GM23338 (cell line): ENCODE measurements around the gene TOX2. TPM values are rescaled to one million over a fixed set of nuclear protein-coding genes. Genes with fewer than 3 reads are reported as not detected.

Source experiments
- ATAC-seq: fragments of 200-7000 bp; cut with Tn5 transposase; 3 replicates; pipeline ENCODE4 v1.9.1; 2020
- DNase-seq: peaks from one replicate; pipeline ENCODE4 v3.0.0-alpha.2; 2015; ENCODE audit warnings: low spot score
- H2AFZ ChIP-seq: fragments of 200-600 bp; sonication (generic); 2 replicates; pipeline ENCODE4 v1.8.0; 2016; ENCODE audit warnings: antibody characterized with exemption, mild to moderate bottlenecking, moderate library complexity
- H3F3A ChIP-seq: fragments of 200-600 bp; sonication (generic); replicated peaks from 2 replicates; pipeline ENCODE4 v1.8.0; 2017; ENCODE audit warnings: antibody characterized with exemption, mixed run types, low read depth
- H3K27ac ChIP-seq: fragments of 200-600 bp; sonication (generic); 2 replicates; pipeline ENCODE4 v1.6.1; 2016; ENCODE audit warnings: low read depth
- H3K27me3 ChIP-seq: fragments of 200-600 bp; sonication (generic); 2 replicates; pipeline ENCODE4 v1.8.0; 2016; ENCODE audit warnings: mild to moderate bottlenecking, mixed run types, moderate library complexity; ENCODE audit not compliant: insufficient read depth
- H3K36me3 ChIP-seq: fragments of 200-600 bp; sonication (generic); 2 replicates; pipeline ENCODE4 v1.8.0; 2016; ENCODE audit warnings: mild to moderate bottlenecking; ENCODE audit not compliant: insufficient read depth
- H3K4me1 ChIP-seq: fragments of 200-600 bp; sonication (generic); 2 replicates; pipeline ENCODE4 v1.8.0; 2016; ENCODE audit warnings: mild to moderate bottlenecking, moderate library complexity; ENCODE audit not compliant: insufficient read depth
- H3K4me2 ChIP-seq: fragments of 200-600 bp; sonication (generic); 2 replicates; pipeline ENCODE4 v1.7.1; 2017; ENCODE audit warnings: mixed run types
- H3K4me3 ChIP-seq: fragments of 200-600 bp; sonication (generic); 2 replicates; pipeline ENCODE4 v1.6.1; 2016; ENCODE audit warnings: mixed run types
- H3K79me2 ChIP-seq: fragments of 200-600 bp; sonication (generic); replicated peaks from 2 replicates; pipeline ENCODE4 v1.8.0; 2017; ENCODE audit warnings: mild to moderate bottlenecking; ENCODE audit not compliant: insufficient read depth
- H3K9me2 ChIP-seq: fragments of 200-600 bp; sonication (generic); 2 replicates; pipeline ENCODE4 v1.8.0; 2017; ENCODE audit not compliant: insufficient read depth
- H4K20me1 ChIP-seq: fragments of 200-600 bp; sonication (generic); replicated peaks from 2 replicates; pipeline ENCODE4 v1.8.0; 2017; ENCODE audit warnings: mild to moderate bottlenecking; ENCODE audit not compliant: insufficient read depth
- H3K27ac Mint-ChIP-seq: 2 replicates; pipeline ENCODE4 v1.8.0; 2020; ENCODE audit warnings: inconsistent platforms, mild to moderate bottlenecking, moderate library complexity, mixed read lengths
- H3K27me3 Mint-ChIP-seq: 3 replicates; pipeline ENCODE4 v1.8.0; 2022; ENCODE audit warnings: low read depth, mild to moderate bottlenecking, moderate library complexity, mixed read lengths, inconsistent platforms; ENCODE audit not compliant: insufficient read depth, poor library complexity
- H3K36me3 Mint-ChIP-seq: 3 replicates; pipeline ENCODE4 v1.8.0; 2021; ENCODE audit warnings: low read depth, mild to moderate bottlenecking, inconsistent platforms, moderate library complexity, mixed read lengths
- H3K4me1 Mint-ChIP-seq: 3 replicates; pipeline ENCODE4 v1.8.0; 2020; ENCODE audit warnings: mild to moderate bottlenecking, inconsistent platforms, mixed read lengths
- H3K4me3 Mint-ChIP-seq: 3 replicates; pipeline ENCODE4 v1.8.0; 2021; ENCODE audit warnings: moderate library complexity, mild to moderate bottlenecking, inconsistent platforms, mixed read lengths
- H3K9me3 Mint-ChIP-seq: 3 replicates; pipeline ENCODE4 v1.8.0; 2020; ENCODE audit warnings: moderate library complexity, mild to moderate bottlenecking, inconsistent platforms, mixed read lengths
- CREB1 ChIP-seq: fragments of 250-450 bp; sonication (Bioruptor Pico); IDR thresholded peaks from 2 replicates; pipeline ENCODE4 v1.5.0; 2020; ENCODE audit warnings: low read depth, mild to moderate bottlenecking, moderate library complexity
- EZH2 ChIP-seq: fragments of 200-600 bp; sonication (generic); IDR thresholded peaks from one replicate; pipeline ENCODE4 v1.8.0; 2017; ENCODE audit warnings: antibody characterized with exemption, mild to moderate bottlenecking, low read depth; ENCODE audit not compliant: unreplicated experiment
- EZH2phosphoT487 ChIP-seq: fragments of 200-600 bp; sonication (generic); IDR thresholded peaks from one replicate; pipeline ENCODE4 v1.8.1; 2018; ENCODE audit warnings: antibody characterized with exemption; ENCODE audit not compliant: unreplicated experiment
- JUNB ChIP-seq: IDR thresholded peaks from one replicate; pipeline ENCODE4 v1.6.1; 2016; ENCODE audit warnings: antibody characterized with exemption; ENCODE audit not compliant: unreplicated experiment
- STAT1 ChIP-seq: IDR thresholded peaks from one replicate; pipeline ENCODE4 v1.6.1; 2016; ENCODE audit warnings: antibody characterized with exemption; ENCODE audit not compliant: unreplicated experiment
- ZNF114 ChIP-seq: fragments of 250-450 bp; sonication (Bioruptor Pico); IDR thresholded peaks from 2 replicates; pipeline ENCODE4 v1.5.0; 2020; ENCODE audit warnings: mild to moderate bottlenecking, moderate library complexity
- ZNF331 ChIP-seq: fragments of 250-450 bp; sonication (Bioruptor Pico); IDR thresholded peaks from 2 replicates; pipeline ENCODE4 v1.5.0; 2020; ENCODE audit warnings: low read depth, mild to moderate bottlenecking, moderate library complexity
- polyA plus RNA-seq: library from polyadenylated mRNA; unstranded; fragments of >200 nt; fragmentation: Nextera tagmentation; extraction: Ambion mirVana; gene quantifications from 2 replicates; pipeline ENCODE4 v1.2.1, GENCODE V29; 2016
- total RNA-seq: library from RNA; depleted of rRNA; stranded (reverse); fragments of >200 nt; shearing (Covaris generic); gene quantifications from 2 replicates; pipeline ENCODE4 v1.2.3, GENCODE V29; 2014
- TF ChIP-seq, protein P1 (sequence below), 2 experiments: fragments of 200-600 bp in 1 of 2; sonication (generic) in 1 of 2; conservative IDR thresholded peaks; 2 replicates each; pipeline versions ENCODE4 v1.5.1 to v1.6.1; 2016 to 2017; ENCODE audit warnings: antibody characterized with exemption in 2 of 2, low read depth in 2 of 2, mild to moderate bottlenecking in 2 of 2, moderate library complexity in 1 of 2
- TF ChIP-seq, protein P2 (sequence below): IDR thresholded peaks from 2 replicates; pipeline ENCODE4 v1.6.1; 2016; ENCODE audit warnings: antibody characterized with exemption
- TF ChIP-seq, protein P3 (sequence below): IDR thresholded peaks from one replicate; pipeline ENCODE4 v1.6.1; 2018; ENCODE audit warnings: antibody characterized with exemption; ENCODE audit not compliant: unreplicated experiment

Gene TOX2
- total and polyA plus RNA-seq, 2 experiments from 2014 or later, result 1.4 to 1.5 TPM

GRCh38 chr20:43972051-43972450, 57.4 kb downstream of the TOX2 start:
- H3K4me3 ChIP-seq, result no peak overlapping the region
- no peaks in the 10 kb centered on the region for H3F3A ChIP-seq
- Mint-ChIP-seq H3K36me3 (no peaks in the 10 kb centered on the region), H3K4me3 (no peak overlapping the region), H3K27me3 (peaks cover 2% of the 10 kb centered on the region), H3K27ac (no peak overlapping the region), H3K4me1 (peaks cover 9% of the 10 kb centered on the region), H3K9me3 (no peaks in the 10 kb centered on the region)
- no peak for TF ChIP-seq JUNB
- no peaks in the 10 kb centered on the region for H3K36me3 ChIP-seq
- H2AFZ ChIP-seq, result no peak overlapping the region
- DNase-seq, result no peak
- no peak for ATAC-seq
- H3K4me1 ChIP-seq, result peaks cover 10% of the 10 kb centered on the region
- H4K20me1 ChIP-seq, result no peaks in the 10 kb centered on the region
- H3K4me2 ChIP-seq, result no peak overlapping the region
- no peak overlapping the region for H3K27ac ChIP-seq
- no peaks in the 10 kb centered on the region for H3K79me2 ChIP-seq
- H3K27me3 ChIP-seq, result no peaks in the 10 kb centered on the region
- 0 out of 2 replicates have a peak, but pooled peaks cover 5% of the 10 kb centered on the region for H3K9me2 ChIP-seq

GRCh38 chr20:43972692-43973091, 58.0 kb downstream of the TOX2 start:
- Histone ChIP-seq H4K20me1 (no peaks in the 10 kb centered on the region), H3K4me3 (no peak overlapping the region), H3K27me3 (no peaks in the 10 kb centered on the region), H3F3A (no peaks in the 10 kb centered on the region), H3K4me2 (no peak overlapping the region), H3K36me3 (no peaks in the 10 kb centered on the region), H3K79me2 (no peaks in the 10 kb centered on the region), H3K4me1 (peaks cover 10% of the 10 kb centered on the region), H2AFZ (no peak overlapping the region), H3K27ac (no peak overlapping the region), H3K9me2 (0 out of 2 replicates have a peak, but pooled peaks cover 5% of the 10 kb centered on the region)
- Mint-ChIP-seq H3K27ac (no peak overlapping the region), H3K4me1 (peaks cover 9% of the 10 kb centered on the region), H3K4me3 (no peak overlapping the region), H3K36me3 (no peaks in the 10 kb centered on the region), H3K9me3 (no peaks in the 10 kb centered on the region), H3K27me3 (peaks cover 2% of the 10 kb centered on the region)
- no peak for DNase-seq
- ATAC-seq, result no peak
- TF ChIP-seq EZH2, result no peak
- TF ChIP-seq, protein P1, sequence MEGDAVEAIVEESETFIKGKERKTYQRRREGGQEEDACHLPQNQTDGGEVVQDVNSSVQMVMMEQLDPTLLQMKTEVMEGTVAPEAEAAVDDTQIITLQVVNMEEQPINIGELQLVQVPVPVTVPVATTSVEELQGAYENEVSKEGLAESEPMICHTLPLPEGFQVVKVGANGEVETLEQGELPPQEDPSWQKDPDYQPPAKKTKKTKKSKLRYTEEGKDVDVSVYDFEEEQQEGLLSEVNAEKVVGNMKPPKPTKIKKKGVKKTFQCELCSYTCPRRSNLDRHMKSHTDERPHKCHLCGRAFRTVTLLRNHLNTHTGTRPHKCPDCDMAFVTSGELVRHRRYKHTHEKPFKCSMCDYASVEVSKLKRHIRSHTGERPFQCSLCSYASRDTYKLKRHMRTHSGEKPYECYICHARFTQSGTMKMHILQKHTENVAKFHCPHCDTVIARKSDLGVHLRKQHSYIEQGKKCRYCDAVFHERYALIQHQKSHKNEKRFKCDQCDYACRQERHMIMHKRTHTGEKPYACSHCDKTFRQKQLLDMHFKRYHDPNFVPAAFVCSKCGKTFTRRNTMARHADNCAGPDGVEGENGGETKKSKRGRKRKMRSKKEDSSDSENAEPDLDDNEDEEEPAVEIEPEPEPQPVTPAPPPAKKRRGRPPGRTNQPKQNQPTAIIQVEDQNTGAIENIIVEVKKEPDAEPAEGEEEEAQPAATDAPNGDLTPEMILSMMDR (conservative IDR thresholded peaks at IDR 0.05; ENCODE audit: low read depth in 2 of 2), result no peak
- TF ChIP-seq JUNB, result no peak
- no peak for TF ChIP-seq CREB1 (CRISPR knock-in tag)
- no peak for TF ChIP-seq STAT1
- TF ChIP-seq EZH2phosphoT487, result no peak
- TF ChIP-seq ZNF331 (CRISPR knock-in tag), result no peak
- no peak for TF ChIP-seq ZNF114 (CRISPR knock-in tag)
- TF ChIP-seq, protein P2, sequence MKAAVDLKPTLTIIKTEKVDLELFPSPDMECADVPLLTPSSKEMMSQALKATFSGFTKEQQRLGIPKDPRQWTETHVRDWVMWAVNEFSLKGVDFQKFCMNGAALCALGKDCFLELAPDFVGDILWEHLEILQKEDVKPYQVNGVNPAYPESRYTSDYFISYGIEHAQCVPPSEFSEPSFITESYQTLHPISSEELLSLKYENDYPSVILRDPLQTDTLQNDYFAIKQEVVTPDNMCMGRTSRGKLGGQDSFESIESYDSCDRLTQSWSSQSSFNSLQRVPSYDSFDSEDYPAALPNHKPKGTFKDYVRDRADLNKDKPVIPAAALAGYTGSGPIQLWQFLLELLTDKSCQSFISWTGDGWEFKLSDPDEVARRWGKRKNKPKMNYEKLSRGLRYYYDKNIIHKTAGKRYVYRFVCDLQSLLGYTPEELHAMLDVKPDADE, result no peak
- TF ChIP-seq, protein P3, sequence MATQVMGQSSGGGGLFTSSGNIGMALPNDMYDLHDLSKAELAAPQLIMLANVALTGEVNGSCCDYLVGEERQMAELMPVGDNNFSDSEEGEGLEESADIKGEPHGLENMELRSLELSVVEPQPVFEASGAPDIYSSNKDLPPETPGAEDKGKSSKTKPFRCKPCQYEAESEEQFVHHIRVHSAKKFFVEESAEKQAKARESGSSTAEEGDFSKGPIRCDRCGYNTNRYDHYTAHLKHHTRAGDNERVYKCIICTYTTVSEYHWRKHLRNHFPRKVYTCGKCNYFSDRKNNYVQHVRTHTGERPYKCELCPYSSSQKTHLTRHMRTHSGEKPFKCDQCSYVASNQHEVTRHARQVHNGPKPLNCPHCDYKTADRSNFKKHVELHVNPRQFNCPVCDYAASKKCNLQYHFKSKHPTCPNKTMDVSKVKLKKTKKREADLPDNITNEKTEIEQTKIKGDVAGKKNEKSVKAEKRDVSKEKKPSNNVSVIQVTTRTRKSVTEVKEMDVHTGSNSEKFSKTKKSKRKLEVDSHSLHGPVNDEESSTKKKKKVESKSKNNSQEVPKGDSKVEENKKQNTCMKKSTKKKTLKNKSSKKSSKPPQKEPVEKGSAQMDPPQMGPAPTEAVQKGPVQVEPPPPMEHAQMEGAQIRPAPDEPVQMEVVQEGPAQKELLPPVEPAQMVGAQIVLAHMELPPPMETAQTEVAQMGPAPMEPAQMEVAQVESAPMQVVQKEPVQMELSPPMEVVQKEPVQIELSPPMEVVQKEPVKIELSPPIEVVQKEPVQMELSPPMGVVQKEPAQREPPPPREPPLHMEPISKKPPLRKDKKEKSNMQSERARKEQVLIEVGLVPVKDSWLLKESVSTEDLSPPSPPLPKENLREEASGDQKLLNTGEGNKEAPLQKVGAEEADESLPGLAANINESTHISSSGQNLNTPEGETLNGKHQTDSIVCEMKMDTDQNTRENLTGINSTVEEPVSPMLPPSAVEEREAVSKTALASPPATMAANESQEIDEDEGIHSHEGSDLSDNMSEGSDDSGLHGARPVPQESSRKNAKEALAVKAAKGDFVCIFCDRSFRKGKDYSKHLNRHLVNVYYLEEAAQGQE, result no peak
